Epithelial cell of alveolus of lung (primary cell): ENCODE data around the gene TINCR. TPM values are rescaled to one million over a fixed set of nuclear protein-coding genes. Genes with fewer than 3 reads are reported as not detected.

ENCODE experiments used
- total RNA-seq: library from RNA; depleted of rRNA; stranded (reverse); fragments of >200 nt; gene quantifications from 2 replicates; pipeline ENCODE4 v1.2.1, GENCODE V29; 2015

Gene TINCR
- not detected in 2 replicates for total RNA-seq

DNA sequence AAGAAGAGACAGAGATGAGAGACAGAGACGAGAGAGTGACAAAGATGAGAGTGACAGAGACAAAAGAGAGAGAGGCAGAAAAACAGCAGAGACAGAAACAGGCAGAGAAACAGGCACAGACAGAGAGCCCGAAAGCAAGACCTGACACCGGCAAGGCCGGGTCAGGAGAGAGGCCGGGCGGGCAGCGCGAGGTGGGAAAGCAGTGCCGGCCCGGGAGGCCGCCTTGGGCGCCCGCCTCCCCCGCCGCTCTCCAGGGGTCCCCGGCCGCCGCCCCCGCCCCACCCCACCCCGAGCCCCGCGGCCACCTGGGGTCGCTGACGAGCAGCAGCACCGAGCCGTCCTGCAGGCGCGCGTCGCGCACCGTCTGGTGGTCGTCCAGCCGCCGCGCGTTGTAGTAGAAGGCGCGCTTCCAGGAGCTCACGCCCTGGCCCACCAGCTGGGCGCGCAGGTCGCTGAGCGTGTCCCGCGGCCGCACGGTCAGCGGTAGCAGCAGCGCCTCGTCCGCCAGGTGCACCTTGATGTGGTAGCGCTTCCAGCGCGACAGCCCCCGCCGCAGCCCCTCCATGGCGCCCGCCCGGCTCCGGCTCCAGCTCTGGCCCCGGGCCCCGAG is at the start of gene TINCR:
TSS of gene TINCR (minus strand) at position 594 of the 610 bp plus-strand sequence.

Other genes with a start within 250 kb of the TINCR start
- gene PTPRS, start 227.1 kb downstream of the TINCR start, total RNA-seq = 100 and 163 TPM in 2 replicates
- not detected in 2 replicates for gene ZNRF4, start 112.5 kb downstream of the TINCR start, total RNA-seq
- 9.6 and 25.4 TPM in 2 replicates for gene SAFB2, start 54.8 kb upstream of the TINCR start, total RNA-seq
- 24.3 and 38.2 TPM in 2 replicates for gene SAFB, start 55.1 kb upstream of the TINCR start, total RNA-seq
- gene MICOS13, start 112.6 kb upstream of the TINCR start, total RNA-seq = 52.5 and 55.5 TPM in 2 replicates
- 13.3 and 51.3 TPM in 2 replicates for gene HSD11B1L, start 113.1 kb upstream of the TINCR start, total RNA-seq
- gene RPL36, start 122.3 kb upstream of the TINCR start, total RNA-seq = 1,098 and 1,956 TPM in 2 replicates
- 89.7 and 138 TPM in 2 replicates for gene LONP1, start 152.2 kb upstream of the TINCR start, total RNA-seq
- not detected in 2 replicates for gene CATSPERD, start 152.7 kb upstream of the TINCR start, total RNA-seq
- gene PRR22, start 216.8 kb upstream of the TINCR start, total RNA-seq = 0.13 and 1.4 TPM in 2 replicates
- 21.7 and 26.7 TPM in 2 replicates for gene DUS3L, start 223.2 kb upstream of the TINCR start, total RNA-seq
- 1.6 TPM in 1 of 2 replicates, not detected in the other for gene NRTN, start 237.1 kb upstream of the TINCR start, total RNA-seq